Kidney capillary endothelial cell (primary cell): Measurements from ENCODE around the gene GRM5.
"Not testable (repeated sequence)": the region's sequence is repeated elsewhere in the genome, so short reads cannot be mapped to it uniquely, and the experiment has no call there.

Experiments
- DNase-seq: peaks from one replicate; pipeline ENCODE4 v3.0.0-alpha.2; 2018; ENCODE audit warnings: low spot score

Gene GRM5

GRCh38 chr11:88538098-88538497 lies 527.7 kb downstream of the GRM5 start:
- DNase-seq: no peak

GRCh38 chr11:88537613-88538012 lies 528.2 kb downstream of the GRM5 start:
- no peak for DNase-seq

DNA sequence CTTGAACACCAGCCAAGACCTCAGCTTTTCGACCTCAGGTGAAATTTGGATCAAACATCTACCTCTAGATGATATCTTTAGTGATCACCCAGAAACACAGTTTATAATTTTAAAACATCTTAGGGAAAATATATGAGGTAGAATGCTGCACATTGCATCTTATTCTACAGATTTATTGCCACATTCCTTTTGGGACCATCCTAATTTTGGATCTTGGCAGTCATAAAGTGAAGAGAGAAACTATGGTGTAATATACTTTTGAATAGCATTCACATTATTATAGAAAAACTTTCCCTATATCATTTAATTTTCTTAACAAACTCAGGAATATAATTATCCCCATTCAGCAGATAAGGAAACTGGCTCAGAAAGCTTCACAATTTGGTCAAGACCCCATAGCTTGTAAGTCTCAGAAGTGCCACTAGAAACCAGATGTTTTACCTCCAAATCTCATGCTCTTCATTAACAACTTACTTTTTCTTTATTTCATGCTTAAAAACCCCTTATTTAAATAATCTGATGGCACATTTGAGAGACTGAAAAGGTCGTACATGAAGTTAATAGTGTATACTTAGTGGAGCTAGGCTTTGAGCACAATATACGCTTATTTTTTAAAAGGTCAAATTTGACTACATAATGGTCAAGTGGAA lies 529.0 kb downstream of the GRM5 start:
- no peak for DNase-seq

DNA sequence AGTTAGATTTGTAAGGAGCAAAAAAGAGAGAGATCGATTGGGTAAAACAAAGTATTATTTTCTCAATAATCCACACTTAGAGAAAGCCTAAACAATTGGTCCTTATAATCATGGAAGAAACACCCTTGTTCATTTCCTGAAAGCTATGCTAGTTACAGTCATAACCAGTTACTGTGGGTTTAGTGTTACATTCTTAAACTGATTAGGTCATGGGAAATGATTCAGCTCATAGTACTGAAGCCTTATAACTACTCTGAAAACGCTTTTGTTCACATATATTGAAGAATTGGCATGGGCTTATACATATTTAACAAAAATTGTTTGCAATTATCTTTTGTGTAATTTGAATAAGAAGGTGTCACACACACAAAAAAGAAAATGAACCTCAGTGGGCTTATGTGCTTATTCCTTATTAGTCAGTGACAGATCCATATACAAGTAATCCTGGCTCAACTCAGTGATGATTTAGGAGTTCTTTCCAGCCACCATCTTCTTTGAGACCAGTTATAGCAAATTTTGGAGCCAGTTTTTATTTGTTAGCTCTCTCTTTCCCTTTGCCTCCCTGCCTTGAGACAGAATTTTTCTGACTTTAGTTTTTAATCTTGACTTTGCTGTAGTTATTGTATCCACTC lies 529.8 kb downstream of the GRM5 start:
- DNase-seq: peak; percentile 96

GRCh38 chr11:88535266-88535665 lies 530.5 kb downstream of the GRM5 start:
- no peak for DNase-seq

GRCh38 chr11:88534706-88535105 lies 531.1 kb downstream of the GRM5 start:
- not testable (repeated sequence) for DNase-seq

DNA sequence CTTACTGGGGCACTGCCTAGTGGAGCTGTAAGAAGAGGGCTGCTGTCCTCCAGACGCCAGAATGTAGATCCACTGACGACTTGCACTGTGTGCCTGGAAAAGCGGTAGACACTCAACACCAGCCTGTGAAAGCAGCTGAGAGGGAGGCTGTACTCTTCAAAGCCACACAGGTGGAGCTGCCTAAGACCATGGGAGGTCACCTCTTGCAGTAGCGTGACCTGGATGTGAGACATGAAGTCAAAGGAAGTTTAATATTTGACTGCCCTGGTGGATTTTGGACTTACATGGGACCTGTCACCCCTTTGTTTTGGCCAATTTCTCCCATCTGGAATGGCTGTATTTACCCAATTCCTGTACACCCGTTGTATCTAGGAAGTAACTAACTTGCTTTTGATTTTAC lies 531.6 kb downstream of the GRM5 start:
- no peak for DNase-seq

DNA sequence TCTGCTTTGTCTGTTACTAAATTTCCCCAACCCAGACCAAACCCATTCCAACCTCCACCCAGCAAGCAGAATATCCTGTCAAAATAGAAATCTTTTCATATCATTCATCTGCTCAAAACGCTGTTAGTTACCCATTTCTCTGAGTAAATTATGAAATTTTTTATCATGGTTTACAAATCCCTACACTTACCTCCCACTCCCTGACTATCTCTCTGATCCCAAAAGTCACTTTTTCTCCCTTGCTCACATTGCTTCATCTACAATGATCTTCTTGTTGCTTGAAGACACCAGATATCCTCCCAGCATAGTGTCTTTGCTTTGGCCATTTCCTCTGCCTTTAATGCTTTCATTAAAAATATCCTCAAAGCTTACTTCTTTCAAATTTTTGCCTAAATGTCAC lies 532.8 kb downstream of the GRM5 start:
- no peak for DNase-seq

DNA sequence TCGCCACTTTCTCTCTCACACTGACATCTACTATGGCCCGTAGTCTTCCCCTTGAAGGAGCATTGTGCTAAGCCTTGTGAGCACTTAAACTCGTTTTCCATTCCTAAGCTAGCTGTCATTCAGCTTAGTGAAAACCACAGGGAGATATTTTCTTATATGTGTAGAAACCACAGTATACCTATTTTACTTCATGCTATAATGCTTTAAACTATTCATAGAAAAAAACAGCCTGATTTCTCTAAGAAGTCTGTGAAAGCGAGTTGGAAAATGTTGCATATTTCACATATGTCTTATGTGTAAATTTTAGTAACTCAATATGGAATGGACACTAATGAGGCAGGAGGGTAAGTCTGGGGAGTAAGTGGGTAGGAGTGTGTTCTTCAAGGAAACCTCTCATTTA lies 534.0 kb downstream of the GRM5 start:
- no peak for DNase-seq

- DNase-seq: no peak
Observed at GRCh38 chr11:88529426-88529825, 536.4 kb downstream of the GRM5 start.

DNA sequence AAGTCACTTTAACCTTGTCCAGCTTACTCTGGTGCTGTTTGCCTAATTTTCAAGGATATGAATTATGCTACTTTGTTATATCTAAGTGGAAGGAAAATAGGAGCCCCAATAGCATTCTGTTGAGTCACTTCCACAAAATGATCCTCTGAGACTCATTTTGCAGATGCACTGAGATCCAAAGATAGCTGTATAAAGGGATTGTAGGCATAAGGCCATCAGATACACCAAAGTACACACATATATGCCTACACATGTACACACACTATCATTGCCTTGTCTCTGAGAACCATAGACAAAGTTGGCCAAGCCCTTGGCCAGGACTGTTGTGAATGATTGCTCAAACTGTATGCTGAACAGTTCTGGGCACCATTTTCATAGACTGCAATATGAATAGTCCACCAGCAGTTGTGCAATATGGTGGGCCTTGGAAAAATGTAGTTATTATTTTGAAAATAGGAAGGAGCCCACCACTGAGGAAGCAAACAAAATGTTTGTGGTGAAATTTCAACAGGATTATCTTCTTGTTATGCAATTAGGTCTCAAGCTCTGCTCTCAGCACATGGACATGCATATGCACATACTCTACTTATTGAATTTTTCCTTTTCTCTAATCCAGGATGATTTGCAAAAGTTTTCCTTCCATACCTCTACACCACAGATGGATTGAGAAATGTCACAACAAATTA lies 542.3 kb downstream of the GRM5 start:
- no peak for DNase-seq

GRCh38 chr11:88522624-88523385 lies 543.0 kb downstream of the GRM5 start:
- no peak for DNase-seq

DNA sequence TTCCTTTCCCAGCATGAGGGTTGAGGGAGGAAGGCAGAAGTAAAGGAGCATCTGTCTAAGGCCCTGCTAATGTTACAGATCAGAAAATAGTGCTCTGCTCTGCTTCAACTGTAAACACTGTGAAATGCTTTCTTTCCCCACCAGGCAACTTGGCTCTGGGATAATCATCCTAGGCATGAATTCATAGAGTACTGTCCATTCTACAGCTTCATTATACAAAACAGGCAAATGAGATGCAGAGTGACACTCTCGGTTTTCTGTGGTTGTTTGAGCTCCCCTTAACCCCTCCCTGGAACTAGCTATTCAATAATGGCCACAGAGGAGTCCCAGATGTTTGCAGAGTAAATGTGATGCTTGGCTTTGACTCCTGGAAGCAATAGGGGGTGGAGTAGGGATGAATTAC lies 544.0 kb downstream of the GRM5 start:
- DNase-seq: no peak

DNA sequence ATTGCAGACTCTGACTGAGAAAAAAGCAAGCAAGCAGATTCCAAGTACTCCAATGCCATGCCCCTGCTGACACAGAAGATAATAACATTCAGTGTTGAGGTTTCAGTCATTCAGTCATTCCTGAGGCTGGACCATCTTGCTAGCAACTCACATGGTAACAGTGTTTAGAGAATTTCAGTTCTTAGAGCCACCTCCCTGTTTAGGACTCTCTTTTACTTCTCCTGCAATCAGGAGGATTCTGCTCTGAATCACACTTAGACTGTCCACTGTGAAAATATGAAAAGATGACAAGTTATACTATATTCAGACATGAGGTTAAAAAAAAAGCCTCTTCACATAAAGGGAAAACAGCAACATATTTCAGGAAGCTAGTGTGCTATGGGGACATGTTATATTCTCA lies 544.4 kb downstream of the GRM5 start:
- no peak for DNase-seq

GRCh38 chr11:88520391-88520790 lies 545.4 kb downstream of the GRM5 start:
- no peak for DNase-seq

GRCh38 chr11:88515002-88515401 lies 550.8 kb downstream of the GRM5 start:
- no peak for DNase-seq

DNA sequence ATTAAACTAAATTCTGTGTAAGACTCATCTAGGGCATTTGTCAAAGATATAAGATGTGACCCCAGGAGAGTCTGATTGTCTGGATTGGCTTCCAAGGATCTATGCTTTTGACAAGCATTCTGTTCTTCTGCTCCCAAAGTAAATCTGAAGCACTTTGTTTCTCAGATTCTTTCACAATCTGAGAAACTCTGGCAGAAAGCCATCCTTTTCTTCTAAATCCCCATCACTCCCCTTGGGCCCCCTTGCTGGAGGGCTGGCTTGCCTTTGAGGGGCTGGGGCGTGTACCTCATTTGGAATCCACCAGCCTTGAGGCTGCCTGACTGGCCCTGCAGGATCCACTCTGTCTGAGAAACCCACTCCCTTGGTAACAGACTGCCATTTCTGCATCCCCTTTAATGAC lies 554.8 kb downstream of the GRM5 start:
- no peak for DNase-seq

GRCh38 chr11:88508759-88509581 lies 556.8 kb downstream of the GRM5 start:
- peak; percentile 46 for DNase-seq

- peak; percentile 2 for DNase-seq
Observed at GRCh38 chr11:88508418-88508758, 557.4 kb downstream of the GRM5 start.

DNA sequence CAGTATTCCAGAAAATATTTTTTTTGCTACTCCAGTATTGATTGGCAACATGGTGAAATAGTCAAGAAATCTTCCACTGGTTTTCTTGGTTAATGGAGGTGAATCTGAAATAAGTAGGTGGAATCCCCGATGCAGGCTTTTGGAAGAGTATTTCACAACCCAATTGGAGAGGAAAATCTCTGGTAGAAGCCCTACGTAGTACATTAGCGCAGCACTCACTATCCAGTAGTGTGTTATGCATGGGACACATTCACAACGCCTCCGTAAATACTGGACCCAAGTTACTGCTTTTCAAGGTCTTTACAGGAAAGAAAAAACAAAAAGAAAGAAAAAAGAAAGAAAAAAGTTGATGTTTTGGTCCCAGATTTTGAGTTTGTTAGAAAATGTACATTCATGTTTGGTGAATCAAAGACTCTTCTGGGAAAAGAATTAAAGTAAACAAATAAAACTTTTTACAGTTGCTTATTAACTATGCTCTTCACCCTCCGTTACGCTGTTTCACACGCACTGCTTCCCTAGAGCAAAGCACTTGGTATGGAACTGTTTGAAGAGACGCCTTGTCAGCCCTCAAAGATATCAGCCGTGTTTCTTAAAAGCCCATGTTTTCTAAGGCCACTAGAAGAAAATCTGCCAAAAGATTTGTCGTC lies 557.9 kb downstream of the GRM5 start:
- DNase-seq: no peak

GRCh38 chr11:88501541-88501940 lies 564.2 kb downstream of the GRM5 start:
- DNase-seq: no peak

DNA sequence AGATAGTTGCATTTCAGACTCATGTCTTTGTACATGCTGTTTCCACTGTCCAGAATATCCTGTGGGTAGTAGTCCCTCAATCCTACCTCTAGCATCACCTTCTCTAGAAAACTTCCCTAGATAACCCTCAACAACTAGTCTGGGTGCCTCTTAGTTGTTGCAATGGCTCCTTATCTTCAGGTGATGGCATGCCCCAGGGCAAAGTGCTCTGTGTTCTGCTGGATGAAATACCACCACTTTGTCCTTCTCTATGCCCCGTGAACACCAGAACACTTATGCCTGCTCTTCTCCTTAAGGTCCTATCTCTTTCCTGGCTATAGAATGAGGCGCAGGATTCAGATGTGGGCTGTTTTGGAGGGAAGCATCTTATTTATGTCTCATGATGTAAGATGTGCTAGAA lies 569.9 kb downstream of the GRM5 start:
- no peak for DNase-seq
